ENCODE measurements around the gene IFRD1. TPM values are rescaled to one million over a fixed set of nuclear protein-coding genes. Genes with fewer than 3 reads are reported as not detected.

The IFRD1 gene
- total RNA-seq, 1 experiment from 2014 or later: 67.8 TPM

DNA sequence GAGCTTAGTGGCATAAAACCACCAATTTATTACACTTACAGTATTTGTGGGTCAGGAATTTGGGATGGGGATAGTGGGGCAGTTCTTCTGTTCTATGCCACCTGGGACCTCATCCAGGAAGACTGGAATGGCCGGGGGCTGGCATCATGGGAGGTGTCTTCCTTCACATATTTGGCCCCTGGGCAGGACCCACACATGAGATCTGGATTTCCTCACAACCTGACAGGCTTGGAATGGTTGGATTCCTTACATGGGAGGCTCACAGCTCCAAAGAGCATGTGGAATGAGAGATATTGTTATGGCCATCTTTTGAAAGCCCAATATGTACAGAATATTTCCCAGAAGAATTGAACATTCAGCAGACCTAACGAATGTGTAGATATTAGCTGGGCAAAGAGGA lies 52.4 kb downstream of the IFRD1 start:
- no peak overlapping the region for H3K27ac ChIP-seq (ENCODE audit: insufficient read length, low read depth, low read length)
- no peaks in the 10 kb centered on the region for H3K36me3 Mint-ChIP-seq (ENCODE audit: insufficient read depth in 1 of 3, low read depth in 3 of 3)
- H3K79me2 ChIP-seq (ENCODE audit: insufficient read depth, low read length): no peaks in the 10 kb centered on the region
- no peak overlapping the region for H2AFZ ChIP-seq (ENCODE audit: low read length)
- H4K20me1 ChIP-seq (ENCODE audit: control insufficient read depth, insufficient read depth, insufficient read length): no peaks in the 10 kb centered on the region
- H4K8ac ChIP-seq (replicated peaks; ENCODE audit: insufficient read length, low read depth, low read length): no peak overlapping the region
- H3K4me2 ChIP-seq (ENCODE audit: insufficient read depth, insufficient read length, low read length): no peak overlapping the region
- no peak overlapping the region for H2BK5ac ChIP-seq (ENCODE audit: insufficient read length, low read length)
- no peak overlapping the region for H2BK15ac ChIP-seq (ENCODE audit: low read depth, low read length)
- no peaks in the 10 kb centered on the region for H3K79me1 ChIP-seq (ENCODE audit: insufficient read depth, low read depth, low read length, poor library complexity, severe bottlenecking)
- no peak overlapping the region for H3K4me3 Mint-ChIP-seq
- WGBS (ENCODE audit: extremely low coverage, insufficient read length, low lambda C conversion rate): no CpG with 5 or more reads among the region's 2 CpGs
- H3K14ac ChIP-seq (ENCODE audit: insufficient read depth, low read length): no peak overlapping the region
- no peaks in the 10 kb centered on the region for H3K4me1 Mint-ChIP-seq
- DNase-seq: no peak
- H2AK5ac ChIP-seq (ENCODE audit: insufficient read length, low read length): no peak overlapping the region
- no peak overlapping the region for H3K27ac Mint-ChIP-seq
- no peak overlapping the region for H3K56ac ChIP-seq (ENCODE audit: insufficient read length, low read depth, low read length)
- no peaks in the 10 kb centered on the region for H3K9me3 ChIP-seq (ENCODE audit: control insufficient read depth, low read depth, low read length)
- H2BK20ac ChIP-seq (ENCODE audit: low read depth, low read length, poor library complexity, severe bottlenecking): no peak overlapping the region
- H2BK120ac ChIP-seq (ENCODE audit: low read depth, low read length, poor library complexity, severe bottlenecking): no peak overlapping the region
- no peak overlapping the region for H3K18ac ChIP-seq (ENCODE audit: insufficient read length, low read depth, low read length)
- no peak for TF ChIP-seq CTCF (conservative IDR thresholded peaks at IDR 0.05)
- no peaks in the 10 kb centered on the region; the same call in 1 of the 2 replicates for H3K27me3 ChIP-seq (ENCODE audit: insufficient read depth, low read length)
- peaks cover 4% of the 10 kb centered on the region for H3K27me3 Mint-ChIP-seq (ENCODE audit: low read depth)
- H3K23me2 ChIP-seq (ENCODE audit: insufficient read length, low read depth, low read length, poor library complexity, severe bottlenecking): no peaks in the 10 kb centered on the region
- no peaks in the 10 kb centered on the region for H3K9me3 Mint-ChIP-seq
- no peak overlapping the region for H3K4ac ChIP-seq (ENCODE audit: low read depth, low read length)
- no peak overlapping the region for H3K9ac ChIP-seq (ENCODE audit: extremely low read depth, insufficient read length, low read length)
- no peak overlapping the region for H4K91ac ChIP-seq (ENCODE audit: insufficient read length, low read depth, low read length)
- H3K23ac ChIP-seq (ENCODE audit: insufficient read length, low read depth, low read length): no peak overlapping the region
- H2BK12ac ChIP-seq (ENCODE audit: insufficient read length, low read depth, low read length): no peak overlapping the region
- H3K4me1 ChIP-seq (ENCODE audit: insufficient read depth, low read length): no peaks in the 10 kb centered on the region
- H3T11ph ChIP-seq (ENCODE audit: low read length): no peak overlapping the region
- H4K5ac ChIP-seq (ENCODE audit: insufficient read length, low read depth, low read length): no peak overlapping the region
